ENCODE results near the gene STMN1.

DNA sequence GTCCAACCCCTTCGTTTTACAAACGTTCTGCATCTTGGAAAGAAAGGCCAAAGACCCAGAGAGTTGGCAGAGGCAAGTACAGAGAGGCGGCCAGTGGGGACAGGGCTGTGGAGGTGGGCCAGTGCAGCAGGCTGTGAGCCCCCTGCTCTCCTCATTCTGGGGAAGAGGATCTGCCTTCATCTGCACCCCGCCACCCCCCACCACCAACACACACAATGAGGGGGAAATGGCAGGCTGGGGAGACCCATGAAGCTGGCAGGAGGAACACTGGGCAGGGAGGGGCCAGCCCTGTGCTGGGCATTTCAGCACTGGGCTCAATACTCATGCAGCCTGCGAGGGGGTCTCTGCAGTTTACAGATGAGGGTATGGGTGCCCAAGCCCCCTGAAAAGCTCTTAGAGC lies 14.6 kb downstream of the STMN1 start:
- TF ChIP-seq CTCF (IDR thresholded peaks at IDR 0.05) (no peak), EZH2phosphoT487 (IDR thresholded peaks at IDR 0.05) (no peak)

All from neural progenitor cell (in vitro differentiated cells).